Activated CD8-positive, alpha-beta memory T cell treated with anti-CD3 and anti-CD28 coated beads, Interleukin-2, amount 10 ng/mL, durations not matched to agents 7 days and 5 days (primary cell): Measurements from ENCODE around the gene PRR33. TPM values are rescaled to one million over a fixed set of nuclear protein-coding genes. Genes with fewer than 3 reads are reported as not detected.
"Not testable (repeated sequence)": the region's sequence is repeated elsewhere in the genome, so short reads cannot be mapped to it uniquely, and the experiment has no call there.

Source experiments
- ATAC-seq: fragments of 150-1000 bp; cut with Tn5 transposase; one replicate; pipeline ENCODE4 v1.10.0; 2021; ENCODE audit warnings: moderate library complexity
- CTCF ChIA-PET: fragments of 350-600 bp; sonication (Branson Sonifier 250); formaldehyde crosslinking; loops from one replicate; lab custom pipeline; 2021; ENCODE audit warnings: antibody characterized with exemption; lab: Charles Lee
- DNase-seq: peaks from one replicate; pipeline ENCODE4 v3.0.0-alpha.2; 2020
- H3K27ac Mint-ChIP-seq: one replicate; pipeline ENCODE4 v1.8.0; 2021; ENCODE audit warnings: mild to moderate bottlenecking, mixed read lengths
- H3K27me3 Mint-ChIP-seq: one replicate; pipeline ENCODE4 v1.8.0; 2021; ENCODE audit warnings: mixed read lengths
- H3K36me3 Mint-ChIP-seq: one replicate; pipeline ENCODE4 v1.8.0; 2021; ENCODE audit warnings: mild to moderate bottlenecking, mixed read lengths
- H3K4me1 Mint-ChIP-seq: one replicate; pipeline ENCODE4 v1.8.0; 2021; ENCODE audit warnings: mixed read lengths
- H3K4me3 Mint-ChIP-seq: one replicate; pipeline ENCODE4 v1.8.0; 2021; ENCODE audit warnings: mild to moderate bottlenecking, moderate library complexity, mixed read lengths
- H3K9me3 Mint-ChIP-seq: one replicate; pipeline ENCODE4 v1.8.0; 2022; ENCODE audit warnings: low read depth, mixed read lengths
- total RNA-seq, 2 experiments: library from RNA; stranded (reverse); gene quantifications; one replicate each; pipeline ENCODE4 v1.2.3, GENCODE V29; 2021

PRR33 gene
- total RNA-seq, 2 experiments from 2014 or later, result not detected

- CTCF ChIA-PET, result interaction anchor here (0.9 to 2.2 kb wide), 5 partner anchors 12 to 184 kb away, joined by 3 to 10 read pairs (median 7); partner anchors contain the start of genes LSP1 and MRPL23
- ATAC-seq (no peak), DNase-seq (no peak)
- Mint-ChIP-seq H3K9me3 (no peaks in the 10 kb centered on the region), H3K27me3 (no peaks in the 10 kb centered on the region), H3K4me1 (peaks cover 8% of the 10 kb centered on the region), H3K4me3 (no peak overlapping the region), H3K27ac (no peak overlapping the region), H3K36me3 (no peaks in the 10 kb centered on the region)
Observed at GRCh38 chr11:1877211-1878136, 14.2 kb downstream of the PRR33 start.

- Mint-ChIP-seq H3K36me3 (no peaks in the 10 kb centered on the region), H3K9me3 (no peaks in the 10 kb centered on the region), H3K4me1 (peaks cover 15% of the 10 kb centered on the region), H3K27ac (no peak overlapping the region), H3K4me3 (no peak overlapping the region), H3K27me3 (no peaks in the 10 kb centered on the region)
- no peak for DNase-seq
- CTCF ChIA-PET, result interaction anchor here (0.9 to 2.2 kb wide), 7 partner anchors 12 to 183 kb away, joined by 3 to 10 read pairs (median 5); partner anchors contain the start of genes LSP1 and MRPL23
- ATAC-seq, result no peak
Observed at GRCh38 chr11:1876361-1877063, 15.2 kb downstream of the PRR33 start.

GRCh38 chr11:1875851-1876301 is 15.8 kb downstream of the PRR33 start:
- H3K27ac Mint-ChIP-seq, H3K9me3 Mint-ChIP-seq, DNase-seq, ATAC-seq, H3K4me3 Mint-ChIP-seq, H3K27me3 Mint-ChIP-seq, H3K36me3 Mint-ChIP-seq: not testable (repeated sequence)
- CTCF ChIA-PET, result interaction anchor here (1.0 to 2.2 kb wide), 6 partner anchors 13 to 182 kb away, joined by 3 to 10 read pairs (median 6); partner anchors contain the start of gene LSP1
- H3K4me1 Mint-ChIP-seq, result peaks cover 17% of the 10 kb centered on the region

GRCh38 chr11:1875093-1875850 is 16.4 kb downstream of the PRR33 start:
- H3K9me3 Mint-ChIP-seq, result no peaks in the 10 kb centered on the region
- CTCF ChIA-PET, result no interaction called here
- peaks cover 3% of the 10 kb centered on the region for H3K36me3 Mint-ChIP-seq
- H3K4me1 Mint-ChIP-seq, result peaks cover 21% of the 10 kb centered on the region
- no peak for DNase-seq
- H3K27ac Mint-ChIP-seq, result no peak overlapping the region
- no peak overlapping the region for H3K4me3 Mint-ChIP-seq
- no peaks in the 10 kb centered on the region for H3K27me3 Mint-ChIP-seq
- ATAC-seq, result no peak

GRCh38 chr11:1874441-1875092 is 17.1 kb downstream of the PRR33 start:
- CTCF ChIA-PET, H3K4me3 Mint-ChIP-seq, H3K9me3 Mint-ChIP-seq, DNase-seq, H3K27me3 Mint-ChIP-seq, H3K36me3 Mint-ChIP-seq, ATAC-seq, H3K27ac Mint-ChIP-seq: not testable (repeated sequence)
- peaks cover 29% of the 10 kb centered on the region for H3K4me1 Mint-ChIP-seq

- CTCF ChIA-PET, ATAC-seq: not testable (repeated sequence)
Observed at GRCh38 chr11:1873813-1874150, 17.9 kb downstream of the PRR33 start.

GRCh38 chr11:1873048-1873812 is 18.5 kb downstream of the PRR33 start:
- CTCF ChIA-PET, result interaction anchor here (1.4 kb wide), 1 partner anchor 19 kb away, joined by 3 read pairs; no protein-coding TSS in a partner anchor

More at GRCh38 chr11:1873813-1874150, 17.9 kb downstream of the PRR33 start:
- H3K9me3 Mint-ChIP-seq, H3K27me3 Mint-ChIP-seq, DNase-seq, H3K27ac Mint-ChIP-seq, H3K36me3 Mint-ChIP-seq, H3K4me3 Mint-ChIP-seq: not testable (repeated sequence)
- H3K4me1 Mint-ChIP-seq, result peaks cover 36% of the 10 kb centered on the region

GRCh38 chr11:1872267-1872985 is 19.3 kb downstream of the PRR33 start:
- CTCF ChIA-PET, result interaction anchor here (1.4 kb wide), 1 partner anchor 18 kb away, joined by 3 read pairs; no protein-coding TSS in a partner anchor
- DNase-seq, result no peak
- H3K27ac Mint-ChIP-seq, result no peak overlapping the region
- peaks cover 43% of the 10 kb centered on the region for H3K4me1 Mint-ChIP-seq
- peaks cover 7% of the 10 kb centered on the region for H3K36me3 Mint-ChIP-seq
- H3K9me3 Mint-ChIP-seq, result no peaks in the 10 kb centered on the region
- no peak overlapping the region for H3K4me3 Mint-ChIP-seq
- H3K27me3 Mint-ChIP-seq, result no peaks in the 10 kb centered on the region
- ATAC-seq, result no peak

More at GRCh38 chr11:1873048-1873812, 18.5 kb downstream of the PRR33 start:
- Mint-ChIP-seq H3K27ac (no peak overlapping the region), H3K4me1 (peaks cover 37% of the 10 kb centered on the region), H3K9me3 (no peaks in the 10 kb centered on the region), H3K4me3 (no peak overlapping the region), H3K27me3 (no peaks in the 10 kb centered on the region), H3K36me3 (peaks cover 7% of the 10 kb centered on the region)
- no peak for DNase-seq
- no peak for ATAC-seq

- CTCF ChIA-PET, result interaction anchor here (2.0 to 3.1 kb wide), 2 partner anchors 11 to 280 kb away, joined by 5 to 23 read pairs; no protein-coding TSS in a partner anchor
- Mint-ChIP-seq H3K4me3 (no peak overlapping the region), H3K9me3 (no peaks in the 10 kb centered on the region), H3K27ac (no peak overlapping the region), H3K36me3 (peaks cover 7% of the 10 kb centered on the region), H3K4me1 (peaks cover 43% of the 10 kb centered on the region), H3K27me3 (no peaks in the 10 kb centered on the region)
- no peak for DNase-seq
- ATAC-seq, result no peak
Observed at GRCh38 chr11:1871531-1871930, 20.2 kb downstream of the PRR33 start.

- Mint-ChIP-seq H3K4me3 (peak overlapping the region; percentile 43), H3K4me1 (peaks cover 43% of the 10 kb centered on the region), H3K27me3 (no peaks in the 10 kb centered on the region), H3K9me3 (no peaks in the 10 kb centered on the region), H3K36me3 (peaks cover 7% of the 10 kb centered on the region), H3K27ac (peak overlapping the region; percentile 76)
- ATAC-seq (peak; percentile 68), DNase-seq (peak; percentile 71)
- CTCF ChIA-PET, result interaction anchor here (0.7 to 3.1 kb wide), 6 partner anchors 11 to 281 kb away, joined by 3 to 23 read pairs (median 4); partner anchors contain the start of gene LSP1
Observed at GRCh38 chr11:1870721-1871466, 20.8 kb downstream of the PRR33 start.

GRCh38 chr11:1870326-1870696 is 21.4 kb downstream of the PRR33 start:
- ATAC-seq (no peak), DNase-seq (no peak)
- no peaks in the 10 kb centered on the region for H3K27me3 Mint-ChIP-seq
- CTCF ChIA-PET, result interaction anchor here (0.7 to 3.1 kb wide), 6 partner anchors 12 to 282 kb away, joined by 3 to 23 read pairs (median 4); partner anchors contain the start of gene LSP1
- no peak overlapping the region for H3K4me3 Mint-ChIP-seq
- peaks cover 46% of the 10 kb centered on the region for H3K4me1 Mint-ChIP-seq
- peak overlapping the region; percentile 19 for H3K27ac Mint-ChIP-seq
- peaks cover 10% of the 10 kb centered on the region for H3K36me3 Mint-ChIP-seq
- no peaks in the 10 kb centered on the region for H3K9me3 Mint-ChIP-seq
